Suprapubic skin (tissue), 4 donors: ENCODE data around the gene WDR7.

Experiments used
- CTCF ChIP-seq, 2 donors: fragments of 200-600 bp in 1 of 2; fragments of 450-650 bp in 1 of 2; sonication (generic) in 1 of 2; IDR thresholded peaks; one replicate each; pipeline ENCODE4 v1.5.1; 2016 to 2019; ENCODE audit warnings: antibody characterized with exemption in 2 of 2, mild to moderate bottlenecking in 1 of 2, moderate library complexity in 1 of 2
- EP300 ChIP-seq: sonication (generic); formaldehyde crosslinking; IDR thresholded peaks from one replicate; pipeline ENCODE4 v1.6.1; 2017; ENCODE audit warnings: antibody characterized with exemption
- POLR2AphosphoS5 ChIP-seq, 3 donors: sonication (generic); formaldehyde crosslinking; IDR thresholded peaks; one replicate each; pipeline ENCODE4 v1.6.1; 2017; ENCODE audit warnings: antibody characterized with exemption in 3 of 3

- TF ChIP-seq CTCF (IDR thresholded peaks at IDR 0.05) (no peak), EP300 (no peak), POLR2AphosphoS5 (IDR thresholded peaks at IDR 0.05) (no peak)
Measured at GRCh38 chr18:57075716-57076400, 424.7 kb downstream of the WDR7 start.
